CD4-positive, CD25-positive, alpha-beta regulatory T cell (primary cell): Measurements from ENCODE around the gene PCDHA10. TPM values are rescaled to one million over a fixed set of nuclear protein-coding genes. Genes with fewer than 3 reads are reported as not detected.
A peak's percentile ranks its signal among the peaks of the same experiment; 100 is the strongest.
"Not testable (repeated sequence)": the region's sequence is repeated elsewhere in the genome, so short reads cannot be mapped to it uniquely, and the experiment has no call there.

Experiments used
- ATAC-seq, 2 donors: fragments of 150-1000 bp; cut with Tn5 transposase; one replicate each; pipeline ENCODE4 v1.10.0; 2021; ENCODE audit warnings: low read depth in 2 of 2, moderate number of reproducible peaks in 2 of 2, moderate library complexity in 1 of 2
- DNase-seq, 3 donors: peaks; one replicate each; pipeline versions ENCODE4 v3.0.0 to v3.0.0-alpha.2; 2012 to 2022; ENCODE audit warnings: mixed read lengths in 1 of 3
- H3K27ac ChIP-seq: one replicate; pipeline ENCODE4 v1.7.0; 2013; ENCODE audit warnings: mild to moderate bottlenecking, low read length; ENCODE audit not compliant: insufficient read depth, poor library complexity, severe bottlenecking
- H3K27me3 ChIP-seq: one replicate; pipeline ENCODE4 v1.7.0; 2013; ENCODE audit warnings: low read length; ENCODE audit not compliant: control insufficient read depth, insufficient read depth
- H3K36me3 ChIP-seq: one replicate; pipeline ENCODE4 v1.7.0; 2013; ENCODE audit warnings: mild to moderate bottlenecking, low read length, moderate library complexity; ENCODE audit not compliant: control insufficient read depth, insufficient read depth
- H3K4me1 ChIP-seq: 2 replicates; pipeline ENCODE4 v1.7.0; 2013; ENCODE audit warnings: mild to moderate bottlenecking, low read length; ENCODE audit not compliant: insufficient read depth, control insufficient read depth, poor library complexity, severe bottlenecking
- H3K4me3 ChIP-seq: one replicate; pipeline ENCODE4 v1.7.0; 2013; ENCODE audit warnings: low read depth, mild to moderate bottlenecking, low read length, moderate library complexity
- H3K9me3 ChIP-seq, 2 experiments: 1 replicate in 1 of 2; 2 replicates in 1 of 2; pipeline ENCODE4 v1.7.0; 2013; ENCODE audit warnings: low read length in 2 of 2, mild to moderate bottlenecking in 1 of 2, moderate library complexity in 1 of 2; ENCODE audit not compliant: control insufficient read depth in 2 of 2
- H3K27ac Mint-ChIP-seq, 3 donors: one replicate each; pipeline ENCODE4 v1.8.0; 2020 to 2022; ENCODE audit warnings: mild to moderate bottlenecking in 3 of 3, mixed read lengths in 3 of 3, moderate library complexity in 2 of 3
- H3K27me3 Mint-ChIP-seq: one replicate; pipeline ENCODE4 v1.8.0; 2022; ENCODE audit warnings: mild to moderate bottlenecking, mixed read lengths
- H3K36me3 Mint-ChIP-seq: one replicate; pipeline ENCODE4 v1.8.0; 2020; ENCODE audit warnings: mixed read lengths
- H3K4me1 Mint-ChIP-seq, 4 donors: one replicate each; pipeline ENCODE4 v1.8.0; 2020 to 2022; ENCODE audit warnings: mixed read lengths in 4 of 4, mild to moderate bottlenecking in 1 of 4
- H3K4me3 Mint-ChIP-seq, 4 donors: one replicate each; pipeline ENCODE4 v1.8.0; 2020 to 2022; ENCODE audit warnings: mild to moderate bottlenecking in 4 of 4, mixed read lengths in 4 of 4, moderate library complexity in 3 of 4
- H3K9me3 Mint-ChIP-seq, 7 donors: one replicate each; pipeline ENCODE4 v1.8.0; 2020 to 2022; ENCODE audit warnings: mixed read lengths in 7 of 7, mild to moderate bottlenecking in 3 of 7, moderate library complexity in 2 of 7
- polyA plus RNA-seq, 4 donors: library from polyadenylated mRNA; unstranded; fragments of 300-500 nt; fragmentation: Illumina TruSeq; gene quantifications; one replicate each; pipeline ENCODE4 v1.2.3, GENCODE V29; 2021
- total RNA-seq: library from RNA; stranded (reverse); gene quantifications from one replicate; pipeline ENCODE4 v1.2.3, GENCODE V29; 2022

PCDHA10 gene
- total and polyA plus RNA-seq, 5 donors from 2014 or later = not detected

DNA sequence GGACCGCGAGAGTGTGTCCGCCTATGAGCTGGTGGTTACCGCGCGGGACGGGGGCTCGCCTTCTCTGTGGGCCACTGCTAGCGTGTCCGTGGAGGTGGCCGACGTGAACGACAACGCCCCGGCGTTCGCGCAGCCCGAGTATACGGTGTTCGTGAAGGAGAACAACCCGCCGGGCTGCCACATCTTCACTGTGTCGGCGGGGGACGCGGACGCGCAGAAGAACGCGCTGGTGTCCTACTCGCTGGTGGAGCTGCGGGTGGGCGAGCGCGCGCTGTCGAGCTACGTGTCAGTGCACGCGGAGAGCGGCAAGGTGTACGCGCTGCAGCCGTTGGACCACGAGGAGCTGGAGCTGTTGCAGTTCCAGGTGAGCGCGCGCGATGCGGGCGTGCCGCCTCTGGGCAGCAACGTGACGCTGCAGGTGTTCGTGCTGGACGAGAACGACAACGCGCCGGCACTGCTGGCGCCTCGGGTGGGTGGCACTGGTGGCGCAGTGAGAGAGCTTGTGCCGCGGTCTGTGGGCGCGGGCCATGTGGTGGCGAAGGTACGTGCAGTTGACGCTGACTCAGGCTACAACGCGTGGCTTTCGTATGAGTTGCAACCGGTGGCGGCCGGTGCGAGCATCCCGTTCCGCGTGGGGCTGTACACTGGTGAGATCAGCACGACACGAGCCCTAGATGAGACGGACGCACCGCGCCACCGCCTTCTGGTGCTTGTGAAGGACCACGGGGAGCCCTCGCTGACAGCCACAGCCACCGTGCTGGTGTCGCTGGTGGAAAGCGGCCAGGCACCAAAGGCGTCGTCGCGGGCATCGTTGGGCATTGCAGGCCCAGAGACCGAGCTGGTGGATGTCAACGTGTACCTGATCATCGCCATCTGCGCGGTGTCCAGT, 19.8 kb upstream of the PCDHA10 start:
- Mint-ChIP-seq H3K27me3 (peaks cover 5% of the 10 kb centered on the region), H3K27ac (no peak overlapping the region), H3K9me3 (peaks cover 2 to 30% (median 5%) of the 10 kb centered on the region in 7 donors), H3K4me1 (no peaks in the 10 kb centered on the region), H3K36me3 (no peaks in the 10 kb centered on the region), H3K4me3 (no peak overlapping the region)
- Histone ChIP-seq H3K4me3 (no peak overlapping the region), H3K27me3 (peaks cover 3% of the 10 kb centered on the region), H3K36me3 (no peaks in the 10 kb centered on the region), H3K9me3 (peaks cover 12 to 19% of the 10 kb centered on the region in 2 experiments), H3K4me1 (no peaks in the 10 kb centered on the region), H3K27ac (no peak overlapping the region)
- ATAC-seq (no peak), DNase-seq (no peak)

GRCh38 chr5:140840978-140841962, 14.4 kb upstream of the PCDHA10 start, which contains the start of gene PCDHA8:
Gene PCDHA8, plus strand, starts transcription at chr5:140841187. Its CDS starts 135 bp downstream, at chr5:140841322.
- Mint-ChIP-seq H3K9me3 (peaks cover 0 to 21% (median 4%) of the 10 kb centered on the region in 7 donors), H3K27ac (no peak within 1 kb of the TSS), H3K36me3 (no peaks in the 10 kb centered on the region), H3K27me3 (no peaks in the 10 kb centered on the region), H3K4me1 (no peaks in the 10 kb centered on the region), H3K4me3 (peak within 1 kb of the TSS in 1 of 4 donors; percentile 24)
- no peaks in the 10 kb centered on the region for H3K36me3 ChIP-seq
- H3K4me3 ChIP-seq = no peak within 1 kb of the TSS
- no peaks in the 10 kb centered on the region for H3K4me1 ChIP-seq
- H3K27me3 ChIP-seq = no peaks in the 10 kb centered on the region
- H3K27ac ChIP-seq = no peak within 1 kb of the TSS
- DNase-seq = peak in 1 of 3 donors; percentile 5
- H3K9me3 ChIP-seq = peaks cover 3 to 8% of the 10 kb centered on the region in 2 experiments
- ATAC-seq = no peak

- ATAC-seq (no peak), DNase-seq (no peak)
- Mint-ChIP-seq H3K27me3 (no peaks in the 10 kb centered on the region), H3K27ac (no peak overlapping the region), H3K4me3 (no peak overlapping the region), H3K36me3 (no peaks in the 10 kb centered on the region), H3K9me3 (peaks cover 0 to 26% (median 7%) of the 10 kb centered on the region in 7 donors), H3K4me1 (no peaks in the 10 kb centered on the region)
- no peak overlapping the region for H3K27ac ChIP-seq
- H3K4me1 ChIP-seq = no peaks in the 10 kb centered on the region
- H3K4me3 ChIP-seq = no peak overlapping the region
- peaks cover 3% of the 10 kb centered on the region for H3K27me3 ChIP-seq
- H3K36me3 ChIP-seq = no peaks in the 10 kb centered on the region
- peaks cover 3 to 8% of the 10 kb centered on the region in 2 experiments for H3K9me3 ChIP-seq
Observed at GRCh38 chr5:140842798-140843733, 12.6 kb upstream of the PCDHA10 start.

- H3K9me3 ChIP-seq = peaks cover 5 to 11% of the 10 kb centered on the region in 2 experiments
- H3K27ac Mint-ChIP-seq, H3K27me3 Mint-ChIP-seq, H3K27ac ChIP-seq, DNase-seq, H3K4me1 Mint-ChIP-seq, H3K36me3 Mint-ChIP-seq, H3K4me3 Mint-ChIP-seq, ATAC-seq, H3K36me3 ChIP-seq, H3K4me3 ChIP-seq, H3K4me1 ChIP-seq, H3K27me3 ChIP-seq: not testable (repeated sequence)
- H3K9me3 Mint-ChIP-seq = peaks cover 0 to 13% (median 3%) of the 10 kb centered on the region in 7 donors
Observed at GRCh38 chr5:140848139-140849102, 7.3 kb upstream of the PCDHA10 start, which contains the start of gene PCDHA9. Gene PCDHA9, plus strand, starts transcription at chr5:140848382. Its CDS starts 114 bp downstream, at chr5:140848496.

- H3K27me3 Mint-ChIP-seq, DNase-seq, H3K4me1 Mint-ChIP-seq, H3K4me3 Mint-ChIP-seq, H3K27ac Mint-ChIP-seq, H3K36me3 Mint-ChIP-seq, H3K4me1 ChIP-seq, H3K4me3 ChIP-seq, ATAC-seq, H3K27ac ChIP-seq, H3K36me3 ChIP-seq, H3K27me3 ChIP-seq: not testable (repeated sequence)
- H3K9me3 ChIP-seq = peaks cover 7 to 10% of the 10 kb centered on the region in 2 experiments
- peaks cover 0 to 16% (median 3%) of the 10 kb centered on the region in 7 donors for H3K9me3 Mint-ChIP-seq
Observed at GRCh38 chr5:140849831-140850634, 5.7 kb upstream of the PCDHA10 start.
